Measurements from ENCODE around the gene DGKZ. TPM values are rescaled to one million over a fixed set of nuclear protein-coding genes. Genes with fewer than 3 reads are reported as not detected.

DGKZ gene
- total and polyA plus RNA-seq, 4 donors: 4.6 to 24.3 (median 14.4) TPM

DNA sequence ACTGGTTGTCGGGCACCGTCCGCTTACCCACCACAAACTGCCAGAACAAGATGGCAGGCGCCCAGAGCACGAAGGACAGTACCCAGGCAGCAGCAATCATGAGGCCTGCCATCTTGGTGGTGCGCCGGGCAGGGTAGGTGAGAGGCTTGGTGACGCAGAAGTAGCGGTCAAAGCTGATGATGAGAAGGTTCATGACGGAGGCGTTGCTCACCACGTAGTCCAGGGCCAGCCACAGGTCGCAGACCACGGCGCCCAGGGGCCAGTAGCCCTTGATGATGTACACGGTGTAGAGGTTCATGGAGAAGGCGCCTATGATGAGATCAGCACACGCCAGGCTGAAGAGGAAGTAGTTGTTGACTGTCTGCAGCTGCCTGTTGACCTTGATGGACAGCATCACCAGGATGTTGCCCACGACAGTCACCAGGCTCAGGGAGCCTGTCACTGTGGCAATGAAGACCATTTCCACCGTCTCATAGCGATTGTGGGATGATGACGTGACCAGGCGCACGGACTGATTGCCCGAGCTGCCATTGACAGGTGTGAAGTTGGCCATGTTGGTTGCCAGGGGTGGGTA, 38.8 kb downstream of the DGKZ start:
- Histone ChIP-seq H3K4me1 (ENCODE audit: control insufficient read depth in 4 of 4, insufficient read depth in 4 of 4, low read length in 3 of 4) (peaks cover 9 to 28% (median 20%) of the 10 kb centered on the region in 4 donors), H3K27me3 (ENCODE audit: control insufficient read depth in 4 of 4, insufficient read depth in 4 of 4, low read length in 3 of 4) (peaks cover 0 to 16% (median 8%) of the 10 kb centered on the region in 4 donors), H3K9ac (ENCODE audit: low read depth in 1 of 2, low read length in 2 of 2) (no peak overlapping the region), H3K36me3 (ENCODE audit: control insufficient read depth in 4 of 4, insufficient read depth in 3 of 4, low read depth in 1 of 4, low read length in 3 of 4) (no peaks in the 10 kb centered on the region), H3K27ac (ENCODE audit: low read depth in 1 of 2, low read length in 2 of 2) (no peak overlapping the region), H3K4me3 (ENCODE audit: low read depth in 1 of 3, low read length in 3 of 3) (no peak overlapping the region), H3K9me3 (ENCODE audit: control insufficient read depth in 4 of 4, low read length in 3 of 4) (no peaks in the 10 kb centered on the region)
- TF ChIP-seq, protein P1, sequence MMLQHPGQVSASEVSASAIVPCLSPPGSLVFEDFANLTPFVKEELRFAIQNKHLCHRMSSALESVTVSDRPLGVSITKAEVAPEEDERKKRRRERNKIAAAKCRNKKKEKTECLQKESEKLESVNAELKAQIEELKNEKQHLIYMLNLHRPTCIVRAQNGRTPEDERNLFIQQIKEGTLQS (IDR thresholded peaks at IDR 0.05): no peak
- TF ChIP-seq JUND (IDR thresholded peaks at IDR 0.05): no peak
- TF ChIP-seq HNF4A (conservative IDR thresholded peaks at IDR 0.05): no peak
- TF ChIP-seq EGR1 (IDR thresholded peaks at IDR 0.05; ENCODE audit: low read depth in 2 of 2): no peak
- TF ChIP-seq SP1 (IDR thresholded peaks at IDR 0.05): no peak
- no peak for TF ChIP-seq MAX (IDR thresholded peaks at IDR 0.05)
- TF ChIP-seq RAD21 (IDR thresholded peaks at IDR 0.05): no peak
- TF ChIP-seq, protein P2, sequence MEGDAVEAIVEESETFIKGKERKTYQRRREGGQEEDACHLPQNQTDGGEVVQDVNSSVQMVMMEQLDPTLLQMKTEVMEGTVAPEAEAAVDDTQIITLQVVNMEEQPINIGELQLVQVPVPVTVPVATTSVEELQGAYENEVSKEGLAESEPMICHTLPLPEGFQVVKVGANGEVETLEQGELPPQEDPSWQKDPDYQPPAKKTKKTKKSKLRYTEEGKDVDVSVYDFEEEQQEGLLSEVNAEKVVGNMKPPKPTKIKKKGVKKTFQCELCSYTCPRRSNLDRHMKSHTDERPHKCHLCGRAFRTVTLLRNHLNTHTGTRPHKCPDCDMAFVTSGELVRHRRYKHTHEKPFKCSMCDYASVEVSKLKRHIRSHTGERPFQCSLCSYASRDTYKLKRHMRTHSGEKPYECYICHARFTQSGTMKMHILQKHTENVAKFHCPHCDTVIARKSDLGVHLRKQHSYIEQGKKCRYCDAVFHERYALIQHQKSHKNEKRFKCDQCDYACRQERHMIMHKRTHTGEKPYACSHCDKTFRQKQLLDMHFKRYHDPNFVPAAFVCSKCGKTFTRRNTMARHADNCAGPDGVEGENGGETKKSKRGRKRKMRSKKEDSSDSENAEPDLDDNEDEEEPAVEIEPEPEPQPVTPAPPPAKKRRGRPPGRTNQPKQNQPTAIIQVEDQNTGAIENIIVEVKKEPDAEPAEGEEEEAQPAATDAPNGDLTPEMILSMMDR (IDR thresholded peaks at IDR 0.05; ENCODE audit: low read depth, low read length, missing input control): no peak
- TF ChIP-seq FOXA1 (IDR thresholded peaks at IDR 0.05): no peak
- no peak for TF ChIP-seq GABPA (IDR thresholded peaks at IDR 0.05 in 1 of 2, conservative IDR thresholded peaks at IDR 0.05 in 1 of 2)
- no peak for TF ChIP-seq RXRA (IDR thresholded peaks at IDR 0.05)
- no peak for TF ChIP-seq FOXA2 (IDR thresholded peaks at IDR 0.05)
- TF ChIP-seq NR2F2 (IDR thresholded peaks at IDR 0.05): no peak
- no peak for TF ChIP-seq YY1 (IDR thresholded peaks at IDR 0.05)
- no peak for TF ChIP-seq HNF4G (IDR thresholded peaks at IDR 0.05)
- TF ChIP-seq TAF1 (conservative IDR thresholded peaks at IDR 0.05): no peak
- TF ChIP-seq, protein P3, sequence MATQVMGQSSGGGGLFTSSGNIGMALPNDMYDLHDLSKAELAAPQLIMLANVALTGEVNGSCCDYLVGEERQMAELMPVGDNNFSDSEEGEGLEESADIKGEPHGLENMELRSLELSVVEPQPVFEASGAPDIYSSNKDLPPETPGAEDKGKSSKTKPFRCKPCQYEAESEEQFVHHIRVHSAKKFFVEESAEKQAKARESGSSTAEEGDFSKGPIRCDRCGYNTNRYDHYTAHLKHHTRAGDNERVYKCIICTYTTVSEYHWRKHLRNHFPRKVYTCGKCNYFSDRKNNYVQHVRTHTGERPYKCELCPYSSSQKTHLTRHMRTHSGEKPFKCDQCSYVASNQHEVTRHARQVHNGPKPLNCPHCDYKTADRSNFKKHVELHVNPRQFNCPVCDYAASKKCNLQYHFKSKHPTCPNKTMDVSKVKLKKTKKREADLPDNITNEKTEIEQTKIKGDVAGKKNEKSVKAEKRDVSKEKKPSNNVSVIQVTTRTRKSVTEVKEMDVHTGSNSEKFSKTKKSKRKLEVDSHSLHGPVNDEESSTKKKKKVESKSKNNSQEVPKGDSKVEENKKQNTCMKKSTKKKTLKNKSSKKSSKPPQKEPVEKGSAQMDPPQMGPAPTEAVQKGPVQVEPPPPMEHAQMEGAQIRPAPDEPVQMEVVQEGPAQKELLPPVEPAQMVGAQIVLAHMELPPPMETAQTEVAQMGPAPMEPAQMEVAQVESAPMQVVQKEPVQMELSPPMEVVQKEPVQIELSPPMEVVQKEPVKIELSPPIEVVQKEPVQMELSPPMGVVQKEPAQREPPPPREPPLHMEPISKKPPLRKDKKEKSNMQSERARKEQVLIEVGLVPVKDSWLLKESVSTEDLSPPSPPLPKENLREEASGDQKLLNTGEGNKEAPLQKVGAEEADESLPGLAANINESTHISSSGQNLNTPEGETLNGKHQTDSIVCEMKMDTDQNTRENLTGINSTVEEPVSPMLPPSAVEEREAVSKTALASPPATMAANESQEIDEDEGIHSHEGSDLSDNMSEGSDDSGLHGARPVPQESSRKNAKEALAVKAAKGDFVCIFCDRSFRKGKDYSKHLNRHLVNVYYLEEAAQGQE (IDR thresholded peaks at IDR 0.05): no peak
- no peak for DNase-seq (ENCODE audit: low spot score)
- WGBS: 96% methylated on average over 25 of the region's 25 CpGs

GRCh38 chr11:46386674-46387073, 39.4 kb downstream of the DGKZ start:
- DNase-seq (ENCODE audit: low spot score): no peak
- H3K9me3 ChIP-seq (ENCODE audit: control insufficient read depth in 4 of 4, low read length in 3 of 4): no peaks in the 10 kb centered on the region
- no peak overlapping the region for H3K4me3 ChIP-seq (ENCODE audit: low read depth in 1 of 3, low read length in 3 of 3)
- no peak overlapping the region for H3K9ac ChIP-seq (ENCODE audit: low read depth in 1 of 2, low read length in 2 of 2)
- H3K36me3 ChIP-seq (ENCODE audit: control insufficient read depth in 4 of 4, insufficient read depth in 3 of 4, low read depth in 1 of 4, low read length in 3 of 4): no peaks in the 10 kb centered on the region
- 95% methylated on average over 4 of the region's 4 CpGs for WGBS
- H3K27ac ChIP-seq (ENCODE audit: low read depth in 1 of 2, low read length in 2 of 2): no peak overlapping the region
- peaks cover 0 to 16% (median 8%) of the 10 kb centered on the region in 4 donors for H3K27me3 ChIP-seq (ENCODE audit: control insufficient read depth in 4 of 4, insufficient read depth in 4 of 4, low read length in 3 of 4)
- peaks cover 9 to 30% (median 22%) of the 10 kb centered on the region in 4 donors for H3K4me1 ChIP-seq (ENCODE audit: control insufficient read depth in 4 of 4, insufficient read depth in 4 of 4, low read length in 3 of 4)
- TF ChIP-seq HNF4G (IDR thresholded peaks at IDR 0.05) (no peak), SP1 (IDR thresholded peaks at IDR 0.05) (no peak), TAF1 (conservative IDR thresholded peaks at IDR 0.05) (no peak), JUND (IDR thresholded peaks at IDR 0.05) (no peak), GABPA (IDR thresholded peaks at IDR 0.05 in 1 of 2, conservative IDR thresholded peaks at IDR 0.05 in 1 of 2) (no peak), FOXA1 (IDR thresholded peaks at IDR 0.05) (no peak), NR2F2 (IDR thresholded peaks at IDR 0.05) (no peak), RXRA (IDR thresholded peaks at IDR 0.05) (no peak), EGR1 (IDR thresholded peaks at IDR 0.05; ENCODE audit: low read depth in 2 of 2) (no peak), RAD21 (IDR thresholded peaks at IDR 0.05) (no peak)
- TF ChIP-seq, protein P2 (IDR thresholded peaks at IDR 0.05; ENCODE audit: low read depth, low read length, missing input control): no peak
- TF ChIP-seq, protein P3 (IDR thresholded peaks at IDR 0.05): no peak

Data from liver (tissue), 9 donors.